ENCODE data around the gene GAGE12J. TPM values are rescaled to one million over a fixed set of nuclear protein-coding genes. Genes with fewer than 3 reads are reported as not detected.
A peak's percentile ranks its signal among the peaks of the same experiment; 100 is the strongest.
"Not testable (repeated sequence)": the region's sequence is repeated elsewhere in the genome, so short reads cannot be mapped to it uniquely, and the experiment has no call there.

GAGE12J gene
- total RNA-seq, 2 donors from 2014 or later = not detected

DNA sequence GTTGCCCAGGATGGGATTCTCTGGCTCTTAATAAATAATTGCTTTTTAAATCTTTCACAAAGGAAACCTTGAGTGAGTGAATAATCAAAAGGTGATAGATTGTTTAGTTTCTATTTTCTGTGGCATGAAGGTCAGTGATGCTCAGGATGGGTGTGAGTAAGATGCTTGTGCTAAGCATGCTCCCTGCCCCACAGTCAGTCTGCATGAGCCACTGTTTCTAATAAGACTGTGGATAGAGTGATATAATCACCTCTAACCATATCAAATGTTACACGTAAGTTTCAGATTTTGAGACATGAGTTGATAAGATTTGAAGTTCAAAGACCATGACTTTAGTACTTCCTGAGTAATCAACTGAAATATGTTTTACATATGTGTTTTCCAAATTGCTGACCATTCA, 21.1 kb upstream of the GAGE12J start:
- Histone ChIP-seq H3K27me3 (replicated peaks; ENCODE audit: insufficient read depth) (no peaks in the 10 kb centered on the region), H3K27ac (no peak overlapping the region), H3K9me3 (no peaks in the 10 kb centered on the region), H3K4me1 (ENCODE audit: control insufficient read depth in 1 of 2, low read depth in 2 of 2) (no peaks in the 10 kb centered on the region), H3K4me3 (no peak overlapping the region), H3K36me3 (no peaks in the 10 kb centered on the region)
- ATAC-seq (ENCODE audit: insufficient number of reproducible peaks, low FRiP score, low read depth) = no peak
- TF ChIP-seq, protein P1, sequence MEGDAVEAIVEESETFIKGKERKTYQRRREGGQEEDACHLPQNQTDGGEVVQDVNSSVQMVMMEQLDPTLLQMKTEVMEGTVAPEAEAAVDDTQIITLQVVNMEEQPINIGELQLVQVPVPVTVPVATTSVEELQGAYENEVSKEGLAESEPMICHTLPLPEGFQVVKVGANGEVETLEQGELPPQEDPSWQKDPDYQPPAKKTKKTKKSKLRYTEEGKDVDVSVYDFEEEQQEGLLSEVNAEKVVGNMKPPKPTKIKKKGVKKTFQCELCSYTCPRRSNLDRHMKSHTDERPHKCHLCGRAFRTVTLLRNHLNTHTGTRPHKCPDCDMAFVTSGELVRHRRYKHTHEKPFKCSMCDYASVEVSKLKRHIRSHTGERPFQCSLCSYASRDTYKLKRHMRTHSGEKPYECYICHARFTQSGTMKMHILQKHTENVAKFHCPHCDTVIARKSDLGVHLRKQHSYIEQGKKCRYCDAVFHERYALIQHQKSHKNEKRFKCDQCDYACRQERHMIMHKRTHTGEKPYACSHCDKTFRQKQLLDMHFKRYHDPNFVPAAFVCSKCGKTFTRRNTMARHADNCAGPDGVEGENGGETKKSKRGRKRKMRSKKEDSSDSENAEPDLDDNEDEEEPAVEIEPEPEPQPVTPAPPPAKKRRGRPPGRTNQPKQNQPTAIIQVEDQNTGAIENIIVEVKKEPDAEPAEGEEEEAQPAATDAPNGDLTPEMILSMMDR (IDR thresholded peaks at IDR 0.05) = no peak
- DNase-seq (ENCODE audit: low spot score) = no peak

- Histone ChIP-seq H3K27ac (no peak within 1 kb of the TSS), H3K4me1 (ENCODE audit: control insufficient read depth in 1 of 2, low read depth in 2 of 2) (no peaks in the 10 kb centered on the region), H3K36me3 (no peaks in the 10 kb centered on the region), H3K27me3 (replicated peaks; ENCODE audit: insufficient read depth) (no peaks in the 10 kb centered on the region), H3K4me3 (no peak within 1 kb of the TSS), H3K9me3 (no peaks in the 10 kb centered on the region)
- DNase-seq (ENCODE audit: low spot score) (no peak), ATAC-seq (ENCODE audit: insufficient number of reproducible peaks, low FRiP score, low read depth) (no peak)
- TF ChIP-seq, protein P1 (IDR thresholded peaks at IDR 0.05) = no peak
These were observed 18.5 kb upstream of the GAGE12J start, which contains the start of gene GAGE10 for GRCh38 chrX:49303346-49303745. Gene GAGE10, plus strand, starts transcription at chrX:49303646. Its CDS starts 1,214 bp downstream, at chrX:49304860.

- H3K27me3 ChIP-seq (replicated peaks; ENCODE audit: insufficient read depth); H3K9me3 ChIP-seq; H3K4me3 ChIP-seq; DNase-seq (ENCODE audit: low spot score); H3K4me1 ChIP-seq (ENCODE audit: control insufficient read depth in 1 of 2, low read depth in 2 of 2); H3K36me3 ChIP-seq; ATAC-seq (ENCODE audit: insufficient number of reproducible peaks, low FRiP score, low read depth); H3K27ac ChIP-seq: not testable (repeated sequence)
These were observed 14.1 kb upstream of the GAGE12J start for GRCh38 chrX:49307775-49308174.

GRCh38 chrX:49308604-49309269, 13.1 kb upstream of the GAGE12J start:
- Histone ChIP-seq H3K27me3 (replicated peaks; ENCODE audit: insufficient read depth) (no peaks in the 10 kb centered on the region), H3K9me3 (no peaks in the 10 kb centered on the region), H3K4me1 (ENCODE audit: control insufficient read depth in 1 of 2, low read depth in 2 of 2) (peaks cover 0 to 7% of the 10 kb centered on the region in 2 donors), H3K27ac (peak overlapping the region; percentile 61 to 77), H3K4me3 (peak overlapping the region; percentile 73), H3K36me3 (no peaks in the 10 kb centered on the region)
- ATAC-seq (ENCODE audit: insufficient number of reproducible peaks, low FRiP score, low read depth) (no peak), DNase-seq (ENCODE audit: low spot score) (no peak)
- TF ChIP-seq, protein P1 (IDR thresholded peaks at IDR 0.05) = no peak

- Histone ChIP-seq H3K27ac (peak overlapping the region; percentile 69 to 77), H3K4me1 (ENCODE audit: control insufficient read depth in 1 of 2, low read depth in 2 of 2) (peaks cover 0 to 7% of the 10 kb centered on the region in 2 donors), H3K27me3 (replicated peaks; ENCODE audit: insufficient read depth) (no peaks in the 10 kb centered on the region), H3K9me3 (no peaks in the 10 kb centered on the region), H3K4me3 (peak overlapping the region; percentile 73), H3K36me3 (no peaks in the 10 kb centered on the region)
- ATAC-seq (ENCODE audit: insufficient number of reproducible peaks, low FRiP score, low read depth) (no peak), DNase-seq (ENCODE audit: low spot score) (no peak)
- TF ChIP-seq, protein P1 (IDR thresholded peaks at IDR 0.05) = no peak
These were observed 12.3 kb upstream of the GAGE12J start for GRCh38 chrX:49309401-49309981.

Data from thoracic aorta (tissue), 2 donors.